ENCODE data around the gene PGM2.

Gene PGM2

GRCh38 chr4:37893164-37893563, 66.7 kb downstream of the PGM2 start:
- Histone ChIP-seq H3K36me3 (no peaks in the 10 kb centered on the region), H3K4me1 (no peaks in the 10 kb centered on the region), H3K4me3 (ENCODE audit: low read depth, low read length) (no peak overlapping the region), H3K27me3 (peaks cover 46% of the 10 kb centered on the region), H3K9me3 (no peaks in the 10 kb centered on the region)
- DNase-seq: no peak
- TF ChIP-seq CTCF (IDR thresholded peaks at IDR 0.05; ENCODE audit: low read depth, low read length): no peak

- H3K27me3 ChIP-seq: peaks cover 34% of the 10 kb centered on the region
- DNase-seq: no peak
- no peaks in the 10 kb centered on the region for H3K4me1 ChIP-seq
Observed at GRCh38 chr4:37895271-37895670, 68.8 kb downstream of the PGM2 start.

GRCh38 chr4:37896206-37896860, 69.8 kb downstream of the PGM2 start:
- no peak for DNase-seq
- H3K36me3 ChIP-seq: no peaks in the 10 kb centered on the region
- H3K27me3 ChIP-seq: peaks cover 24% of the 10 kb centered on the region
- no peak for TF ChIP-seq CTCF (IDR thresholded peaks at IDR 0.05; ENCODE audit: low read depth, low read length)
- no peaks in the 10 kb centered on the region for H3K4me1 ChIP-seq
- H3K9me3 ChIP-seq: no peaks in the 10 kb centered on the region
- no peak overlapping the region for H3K4me3 ChIP-seq (ENCODE audit: low read depth, low read length)

More at GRCh38 chr4:37895271-37895670, 68.8 kb downstream of the PGM2 start:
- Histone ChIP-seq H3K4me3 (ENCODE audit: low read depth, low read length) (no peak overlapping the region), H3K9me3 (no peaks in the 10 kb centered on the region), H3K36me3 (no peaks in the 10 kb centered on the region)
- TF ChIP-seq CTCF (IDR thresholded peaks at IDR 0.05; ENCODE audit: low read depth, low read length): no peak

- Histone ChIP-seq H3K9me3 (no peaks in the 10 kb centered on the region), H3K4me1 (no peaks in the 10 kb centered on the region), H3K27me3 (peaks cover 13% of the 10 kb centered on the region), H3K36me3 (no peaks in the 10 kb centered on the region), H3K4me3 (ENCODE audit: low read depth, low read length) (no peak overlapping the region)
- TF ChIP-seq CTCF (IDR thresholded peaks at IDR 0.05; ENCODE audit: low read depth, low read length): no peak
- DNase-seq: no peak
Observed at GRCh38 chr4:37902212-37902611, 75.7 kb downstream of the PGM2 start.

GRCh38 chr4:37902738-37903693, 76.5 kb downstream of the PGM2 start:
- no peak for DNase-seq
- Histone ChIP-seq H3K36me3 (no peaks in the 10 kb centered on the region), H3K4me3 (ENCODE audit: low read depth, low read length) (no peak overlapping the region), H3K4me1 (no peaks in the 10 kb centered on the region), H3K27me3 (peaks cover 17% of the 10 kb centered on the region), H3K9me3 (no peaks in the 10 kb centered on the region)
- TF ChIP-seq CTCF (IDR thresholded peaks at IDR 0.05; ENCODE audit: low read depth, low read length): no peak

GRCh38 chr4:37903901-37904300, 77.4 kb downstream of the PGM2 start:
- Histone ChIP-seq H3K36me3 (no peaks in the 10 kb centered on the region), H3K9me3 (no peaks in the 10 kb centered on the region), H3K27me3 (peaks cover 20% of the 10 kb centered on the region), H3K4me1 (no peaks in the 10 kb centered on the region), H3K4me3 (ENCODE audit: low read depth, low read length) (no peak overlapping the region)
- TF ChIP-seq CTCF (IDR thresholded peaks at IDR 0.05; ENCODE audit: low read depth, low read length): no peak
- no peak for DNase-seq
